ENCODE data around the gene THBS3.

- TF ChIP-seq CTCF (IDR thresholded peaks at IDR 0.05; ENCODE audit: poor library complexity, severe bottlenecking): no peak
- no peak for TF ChIP-seq POLR2AphosphoS5 (IDR thresholded peaks at IDR 0.05)
- TF ChIP-seq EP300 (conservative IDR thresholded peaks at IDR 0.05; ENCODE audit: poor library complexity, severe bottlenecking): no peak
- no peak for TF ChIP-seq EZH2 (IDR thresholded peaks at IDR 0.05; ENCODE audit: borderline replicate concordance, insufficient read depth, low read length, poor library complexity, severe bottlenecking)
- no peak for TF ChIP-seq RAD21 (conservative IDR thresholded peaks at IDR 0.05)
Observed at GRCh38 chr1:155184835-155185782, 22.6 kb downstream of the THBS3 start.

Data from neural cell (in vitro differentiated cells).